Lower leg skin (tissue), 3 donors: ENCODE results near the gene DLG3.

Source experiments
- CTCF ChIP-seq, 3 donors: fragments of 450-650 bp; IDR thresholded peaks; one replicate each; pipeline ENCODE4 v1.5.1; 2016; ENCODE audit warnings: antibody characterized with exemption in 3 of 3, mild to moderate bottlenecking in 3 of 3, moderate library complexity in 2 of 3
- POLR2A ChIP-seq, 2 donors: fragments of 450-650 bp; IDR thresholded peaks; one replicate each; pipeline ENCODE4 v1.6.1; 2016 to 2017; ENCODE audit warnings: antibody characterized with exemption in 2 of 2, mild to moderate bottlenecking in 1 of 2, moderate library complexity in 1 of 2

- TF ChIP-seq CTCF (IDR thresholded peaks at IDR 0.05): no peak
- TF ChIP-seq POLR2A (IDR thresholded peaks at IDR 0.05): no peak
Observed at GRCh38 chrX:70554081-70554480, 109.4 kb downstream of the DLG3 start.
